HL-60 (cell line): ENCODE measurements around the gene STX4.

Source experiments
- DNase-seq, 2 experiments: peaks; one replicate each; pipeline ENCODE4 v3.0.0-alpha.2; 2010 to 2020; ENCODE audit warnings: low read depth in 1 of 2, low spot score in 1 of 2
- H3K27ac ChIP-seq: fragments of 250-450 bp; sonication (Bioruptor Pico); replicated peaks from 2 replicates; pipeline ENCODE4 v1.5.1; 2020; ENCODE audit warnings: mild to moderate bottlenecking, moderate library complexity
- H3K27me3 ChIP-seq: fragments of 250-450 bp; sonication (Bioruptor Pico); 2 replicates; pipeline ENCODE4 v1.5.1; 2021; ENCODE audit warnings: mild to moderate bottlenecking, moderate library complexity; ENCODE audit not compliant: insufficient read depth, poor library complexity, severe bottlenecking
- H3K4me3 ChIP-seq: replicated peaks from 2 replicates; pipeline ENCODE4 v1.5.1; 2011; ENCODE audit warnings: mild to moderate bottlenecking, control low read depth, low read length; ENCODE audit not compliant: insufficient read depth
- GABPA ChIP-seq: IDR thresholded peaks from 2 replicates; pipeline ENCODE4 v1.6.1; 2012; ENCODE audit warnings: low read depth
- POLR2AphosphoS5 ChIP-seq: IDR thresholded peaks from 2 replicates; pipeline ENCODE4 v1.6.1; 2012; ENCODE audit warnings: low read depth
- SPI1 ChIP-seq: IDR thresholded peaks from 2 replicates; pipeline ENCODE4 v1.6.1; 2012; ENCODE audit warnings: low read depth, mild to moderate bottlenecking, borderline replicate concordance
- TF ChIP-seq, protein P1 (sequence below): IDR thresholded peaks from one replicate; pipeline ENCODE4 v1.5.1; 2011; ENCODE audit warnings: low read length, control low read depth, inconsistent platforms; ENCODE audit not compliant: insufficient read depth
- TF ChIP-seq, protein P2 (sequence below): IDR thresholded peaks from 2 replicates; pipeline ENCODE4 v1.6.1; 2012; ENCODE audit warnings: low read depth; ENCODE audit not compliant: insufficient replicate concordance

Gene STX4

DNA sequence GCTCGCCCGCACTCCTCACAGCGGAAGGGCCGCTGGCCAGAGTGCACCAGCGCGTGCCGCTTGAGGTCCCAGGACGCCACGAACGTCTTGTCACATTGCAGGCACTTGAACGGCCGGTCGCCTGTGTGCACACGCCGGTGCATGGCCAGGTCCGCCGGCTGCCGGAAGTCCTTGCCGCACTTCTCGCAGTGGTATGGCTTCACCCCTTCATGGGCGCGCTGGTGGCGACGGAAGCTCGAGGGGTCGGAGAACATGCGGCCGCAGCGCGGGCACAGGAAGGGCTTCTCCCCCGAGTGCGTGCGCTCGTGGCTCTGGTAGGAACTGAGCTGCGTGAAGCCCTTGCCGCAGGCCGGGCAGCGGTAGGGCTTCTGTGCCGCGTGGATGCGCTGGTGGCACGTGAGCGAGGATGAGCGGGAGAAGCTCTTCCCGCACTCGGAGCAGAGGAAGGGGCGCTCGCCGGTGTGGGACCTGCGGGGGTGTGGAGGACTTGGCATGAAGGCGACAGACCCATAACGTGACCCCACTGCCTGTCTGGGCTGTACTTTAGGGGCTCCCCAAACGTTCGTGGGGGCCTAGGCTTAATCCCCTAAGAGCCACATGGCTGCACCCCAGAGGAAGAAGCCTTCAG lies 28.6 kb downstream of the STX4 start:
- H3K27ac ChIP-seq = no peak overlapping the region
- TF ChIP-seq POLR2AphosphoS5 (no peak), GABPA (no peak), SPI1 (no peak)
- TF ChIP-seq, protein P1, sequence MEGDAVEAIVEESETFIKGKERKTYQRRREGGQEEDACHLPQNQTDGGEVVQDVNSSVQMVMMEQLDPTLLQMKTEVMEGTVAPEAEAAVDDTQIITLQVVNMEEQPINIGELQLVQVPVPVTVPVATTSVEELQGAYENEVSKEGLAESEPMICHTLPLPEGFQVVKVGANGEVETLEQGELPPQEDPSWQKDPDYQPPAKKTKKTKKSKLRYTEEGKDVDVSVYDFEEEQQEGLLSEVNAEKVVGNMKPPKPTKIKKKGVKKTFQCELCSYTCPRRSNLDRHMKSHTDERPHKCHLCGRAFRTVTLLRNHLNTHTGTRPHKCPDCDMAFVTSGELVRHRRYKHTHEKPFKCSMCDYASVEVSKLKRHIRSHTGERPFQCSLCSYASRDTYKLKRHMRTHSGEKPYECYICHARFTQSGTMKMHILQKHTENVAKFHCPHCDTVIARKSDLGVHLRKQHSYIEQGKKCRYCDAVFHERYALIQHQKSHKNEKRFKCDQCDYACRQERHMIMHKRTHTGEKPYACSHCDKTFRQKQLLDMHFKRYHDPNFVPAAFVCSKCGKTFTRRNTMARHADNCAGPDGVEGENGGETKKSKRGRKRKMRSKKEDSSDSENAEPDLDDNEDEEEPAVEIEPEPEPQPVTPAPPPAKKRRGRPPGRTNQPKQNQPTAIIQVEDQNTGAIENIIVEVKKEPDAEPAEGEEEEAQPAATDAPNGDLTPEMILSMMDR = no peak
- TF ChIP-seq, protein P2, sequence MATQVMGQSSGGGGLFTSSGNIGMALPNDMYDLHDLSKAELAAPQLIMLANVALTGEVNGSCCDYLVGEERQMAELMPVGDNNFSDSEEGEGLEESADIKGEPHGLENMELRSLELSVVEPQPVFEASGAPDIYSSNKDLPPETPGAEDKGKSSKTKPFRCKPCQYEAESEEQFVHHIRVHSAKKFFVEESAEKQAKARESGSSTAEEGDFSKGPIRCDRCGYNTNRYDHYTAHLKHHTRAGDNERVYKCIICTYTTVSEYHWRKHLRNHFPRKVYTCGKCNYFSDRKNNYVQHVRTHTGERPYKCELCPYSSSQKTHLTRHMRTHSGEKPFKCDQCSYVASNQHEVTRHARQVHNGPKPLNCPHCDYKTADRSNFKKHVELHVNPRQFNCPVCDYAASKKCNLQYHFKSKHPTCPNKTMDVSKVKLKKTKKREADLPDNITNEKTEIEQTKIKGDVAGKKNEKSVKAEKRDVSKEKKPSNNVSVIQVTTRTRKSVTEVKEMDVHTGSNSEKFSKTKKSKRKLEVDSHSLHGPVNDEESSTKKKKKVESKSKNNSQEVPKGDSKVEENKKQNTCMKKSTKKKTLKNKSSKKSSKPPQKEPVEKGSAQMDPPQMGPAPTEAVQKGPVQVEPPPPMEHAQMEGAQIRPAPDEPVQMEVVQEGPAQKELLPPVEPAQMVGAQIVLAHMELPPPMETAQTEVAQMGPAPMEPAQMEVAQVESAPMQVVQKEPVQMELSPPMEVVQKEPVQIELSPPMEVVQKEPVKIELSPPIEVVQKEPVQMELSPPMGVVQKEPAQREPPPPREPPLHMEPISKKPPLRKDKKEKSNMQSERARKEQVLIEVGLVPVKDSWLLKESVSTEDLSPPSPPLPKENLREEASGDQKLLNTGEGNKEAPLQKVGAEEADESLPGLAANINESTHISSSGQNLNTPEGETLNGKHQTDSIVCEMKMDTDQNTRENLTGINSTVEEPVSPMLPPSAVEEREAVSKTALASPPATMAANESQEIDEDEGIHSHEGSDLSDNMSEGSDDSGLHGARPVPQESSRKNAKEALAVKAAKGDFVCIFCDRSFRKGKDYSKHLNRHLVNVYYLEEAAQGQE = no peak
- no peaks in the 10 kb centered on the region for H3K27me3 ChIP-seq
- H3K4me3 ChIP-seq = no peak overlapping the region
- no peak for DNase-seq

DNA sequence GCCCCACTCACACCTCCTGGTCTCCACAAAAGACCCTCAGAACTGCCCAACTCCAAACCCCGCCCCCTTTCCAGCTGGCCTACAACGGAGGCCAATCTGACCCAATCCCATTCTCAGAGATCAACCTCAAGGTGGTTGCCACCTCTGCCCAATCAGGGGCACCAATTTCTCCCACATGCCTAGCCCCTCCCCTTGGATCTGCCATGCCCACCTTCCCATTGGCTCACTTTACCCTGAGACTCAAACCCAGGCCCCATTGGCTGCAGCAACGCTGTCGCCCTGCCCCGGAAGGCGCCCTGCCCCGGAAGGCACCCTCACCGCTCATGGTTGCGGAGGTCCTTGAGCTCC lies 30.1 kb downstream of the STX4 start:
- TF ChIP-seq GABPA = no peak
- TF ChIP-seq, protein P2 = no peak
- TF ChIP-seq POLR2AphosphoS5 = no peak
- TF ChIP-seq, protein P1 = no peak
- no peak for TF ChIP-seq SPI1
- no peak for DNase-seq

DNA sequence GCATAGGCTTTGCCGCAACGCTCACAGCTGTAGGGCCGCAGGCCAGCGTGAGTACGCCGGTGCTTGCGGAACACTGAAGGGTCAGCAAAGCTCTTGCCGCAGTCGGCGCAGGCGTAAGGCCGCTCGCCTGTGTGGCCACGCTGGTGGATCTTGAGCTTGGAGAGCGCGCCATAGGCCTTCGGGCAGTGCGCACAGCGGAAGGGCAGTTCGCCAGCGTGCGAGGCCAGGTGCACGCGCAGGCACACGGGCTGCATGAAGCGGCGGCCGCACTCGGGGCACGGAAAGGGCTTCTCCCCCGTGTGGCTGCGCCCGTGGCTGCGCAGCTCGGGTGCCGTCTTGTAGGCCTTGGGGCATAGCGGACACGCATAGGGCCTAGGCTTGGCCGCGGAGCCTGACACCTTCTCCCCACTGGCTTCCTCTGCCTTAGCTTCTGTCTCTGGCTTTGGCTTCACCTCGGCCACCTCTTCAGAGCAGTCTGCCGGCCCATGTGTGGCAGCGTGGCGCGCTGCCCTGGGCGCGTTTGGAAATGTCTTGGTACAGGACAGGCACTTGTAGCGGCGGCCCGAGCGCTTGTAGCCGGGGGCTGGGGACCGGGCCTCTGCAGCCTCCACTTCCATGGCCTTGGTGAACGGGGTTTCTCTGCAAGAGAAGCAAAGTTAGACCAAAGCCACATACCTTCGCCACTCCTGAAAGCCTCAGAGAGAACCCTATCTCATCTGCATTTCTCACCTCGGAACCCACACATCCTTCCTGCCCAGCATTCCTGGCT lies 30.7 kb downstream of the STX4 start:
- no peak overlapping the region for H3K27ac ChIP-seq

More for the DNA sequence above, 30.1 kb downstream of the STX4 start:
- H3K27me3 ChIP-seq = no peaks in the 10 kb centered on the region
- no peak overlapping the region for H3K27ac ChIP-seq
- H3K4me3 ChIP-seq = no peak overlapping the region

More for the DNA sequence above, 30.7 kb downstream of the STX4 start:
- TF ChIP-seq, protein P1 = no peak
- DNase-seq = no peak
- Histone ChIP-seq H3K27me3 (no peaks in the 10 kb centered on the region), H3K4me3 (no peak overlapping the region)
